Skeletal muscle satellite cell (primary cell): Measurements from ENCODE around the gene FARS2.

Source experiments
- H3K27me3 ChIP-seq: 2 replicates; pipeline ENCODE4 v1.7.0; 2013; ENCODE audit warnings: low read length; ENCODE audit not compliant: control insufficient read depth, insufficient read depth
- H3K36me3 ChIP-seq: 2 replicates; pipeline ENCODE4 v1.7.0; 2013; ENCODE audit warnings: mild to moderate bottlenecking, control low read depth, low read length; ENCODE audit not compliant: insufficient read depth
- H3K4me1 ChIP-seq: 2 replicates; pipeline ENCODE4 v1.7.0; 2013; ENCODE audit warnings: low read length; ENCODE audit not compliant: control insufficient read depth, insufficient read depth
- H3K4me2 ChIP-seq: 2 replicates; pipeline ENCODE4 v1.7.0; 2013; ENCODE audit warnings: mild to moderate bottlenecking, low read length
- H3K4me3 ChIP-seq: 2 replicates; pipeline ENCODE4 v1.7.0; 2013; ENCODE audit warnings: low read length
- H3K9ac ChIP-seq: 2 replicates; pipeline ENCODE4 v1.7.0; 2013; ENCODE audit warnings: mild to moderate bottlenecking, low read depth, low read length, moderate library complexity
- H3K9me3 ChIP-seq: replicated peaks from 2 replicates; pipeline ENCODE4 v1.7.0; 2013; ENCODE audit warnings: mild to moderate bottlenecking, control low read depth, low read length

The FARS2 gene

GRCh38 chr6:5333658-5334057 is 72.3 kb downstream of the FARS2 start:
- Histone ChIP-seq H3K9me3 (no peaks in the 10 kb centered on the region), H3K27me3 (no peaks in the 10 kb centered on the region), H3K4me2 (no peak overlapping the region), H3K4me3 (no peak overlapping the region), H3K9ac (no peak overlapping the region), H3K4me1 (no peaks in the 10 kb centered on the region), H3K36me3 (no peaks in the 10 kb centered on the region)

- no peaks in the 10 kb centered on the region for H3K36me3 ChIP-seq
- H3K4me2 ChIP-seq, result no peak overlapping the region
- H3K27me3 ChIP-seq, result no peaks in the 10 kb centered on the region
- H3K4me1 ChIP-seq, result no peaks in the 10 kb centered on the region
- no peaks in the 10 kb centered on the region for H3K9me3 ChIP-seq
- no peak overlapping the region for H3K4me3 ChIP-seq
- H3K9ac ChIP-seq, result no peak overlapping the region
Measured at GRCh38 chr6:5334341-5334740, 73.0 kb downstream of the FARS2 start.

GRCh38 chr6:5335020-5335419 is 73.7 kb downstream of the FARS2 start:
- no peaks in the 10 kb centered on the region for H3K4me1 ChIP-seq
- no peaks in the 10 kb centered on the region for H3K9me3 ChIP-seq
- H3K4me2 ChIP-seq, result no peak overlapping the region
- no peak overlapping the region for H3K4me3 ChIP-seq
- no peaks in the 10 kb centered on the region for H3K36me3 ChIP-seq
- H3K9ac ChIP-seq, result no peak overlapping the region
- no peaks in the 10 kb centered on the region for H3K27me3 ChIP-seq

GRCh38 chr6:5337573-5337972 is 76.3 kb downstream of the FARS2 start:
- Histone ChIP-seq H3K9ac (no peak overlapping the region), H3K4me3 (no peak overlapping the region), H3K4me1 (no peaks in the 10 kb centered on the region), H3K36me3 (no peaks in the 10 kb centered on the region), H3K27me3 (no peaks in the 10 kb centered on the region), H3K9me3 (no peaks in the 10 kb centered on the region), H3K4me2 (no peak overlapping the region)

GRCh38 chr6:5338177-5338960 is 77.1 kb downstream of the FARS2 start:
- Histone ChIP-seq H3K9ac (no peak overlapping the region), H3K4me1 (no peaks in the 10 kb centered on the region), H3K36me3 (no peaks in the 10 kb centered on the region), H3K4me3 (no peak overlapping the region), H3K27me3 (no peaks in the 10 kb centered on the region), H3K4me2 (no peak overlapping the region), H3K9me3 (no peaks in the 10 kb centered on the region)

- H3K9me3 ChIP-seq, result no peaks in the 10 kb centered on the region
- no peak overlapping the region for H3K4me3 ChIP-seq
- no peaks in the 10 kb centered on the region for H3K36me3 ChIP-seq
- H3K4me1 ChIP-seq, result no peaks in the 10 kb centered on the region
- H3K27me3 ChIP-seq, result no peaks in the 10 kb centered on the region
- H3K4me2 ChIP-seq, result no peak overlapping the region
- H3K9ac ChIP-seq, result no peak overlapping the region
Measured at GRCh38 chr6:5339786-5340185, 78.5 kb downstream of the FARS2 start.

- Histone ChIP-seq H3K36me3 (no peaks in the 10 kb centered on the region), H3K4me3 (no peak overlapping the region), H3K9me3 (no peaks in the 10 kb centered on the region), H3K4me1 (no peaks in the 10 kb centered on the region), H3K4me2 (no peak overlapping the region), H3K9ac (no peak overlapping the region), H3K27me3 (no peaks in the 10 kb centered on the region)
Measured at GRCh38 chr6:5341845-5342244, 80.5 kb downstream of the FARS2 start.

- Histone ChIP-seq H3K4me2 (no peak overlapping the region), H3K27me3 (no peaks in the 10 kb centered on the region), H3K4me1 (no peaks in the 10 kb centered on the region), H3K9me3 (no peaks in the 10 kb centered on the region), H3K9ac (no peak overlapping the region), H3K4me3 (no peak overlapping the region), H3K36me3 (no peaks in the 10 kb centered on the region)
Measured at GRCh38 chr6:5343998-5344397, 82.7 kb downstream of the FARS2 start.

- no peaks in the 10 kb centered on the region for H3K4me1 ChIP-seq
- H3K4me2 ChIP-seq, result no peak overlapping the region
- no peaks in the 10 kb centered on the region for H3K27me3 ChIP-seq
- H3K4me3 ChIP-seq, result no peak overlapping the region
- H3K9ac ChIP-seq, result no peak overlapping the region
- H3K9me3 ChIP-seq, result no peaks in the 10 kb centered on the region
- no peaks in the 10 kb centered on the region for H3K36me3 ChIP-seq
Measured at GRCh38 chr6:5345324-5345723, 84.0 kb downstream of the FARS2 start.

GRCh38 chr6:5351552-5352210 is 90.4 kb downstream of the FARS2 start:
- no peak overlapping the region for H3K4me2 ChIP-seq
- no peaks in the 10 kb centered on the region for H3K4me1 ChIP-seq
- no peaks in the 10 kb centered on the region for H3K9me3 ChIP-seq
- no peaks in the 10 kb centered on the region for H3K36me3 ChIP-seq
- no peaks in the 10 kb centered on the region for H3K27me3 ChIP-seq
- H3K4me3 ChIP-seq, result no peak overlapping the region
- H3K9ac ChIP-seq, result no peak overlapping the region

GRCh38 chr6:5353971-5354370 is 92.7 kb downstream of the FARS2 start:
- Histone ChIP-seq H3K4me3 (no peak overlapping the region), H3K36me3 (no peaks in the 10 kb centered on the region), H3K4me2 (no peak overlapping the region), H3K4me1 (no peaks in the 10 kb centered on the region), H3K9ac (no peak overlapping the region), H3K9me3 (no peaks in the 10 kb centered on the region), H3K27me3 (no peaks in the 10 kb centered on the region)

- Histone ChIP-seq H3K9me3 (no peaks in the 10 kb centered on the region), H3K4me1 (no peaks in the 10 kb centered on the region), H3K36me3 (no peaks in the 10 kb centered on the region), H3K4me3 (no peak overlapping the region), H3K4me2 (no peak overlapping the region), H3K27me3 (no peaks in the 10 kb centered on the region), H3K9ac (no peak overlapping the region)
Measured at GRCh38 chr6:5357486-5357885, 96.2 kb downstream of the FARS2 start.
